Measurements from ENCODE around the gene INAFM2. TPM values are rescaled to one million over a fixed set of nuclear protein-coding genes. Genes with fewer than 3 reads are reported as not detected.

INAFM2 gene
- total RNA-seq, 2 experiments from 2014 or later = 3.3 to 4.4 TPM

- Histone ChIP-seq H3K9me2 (ENCODE audit: insufficient read depth, low read length) (no peaks in the 10 kb centered on the region), H3K9me3 (ENCODE audit: low read length) (no peaks in the 10 kb centered on the region), H2AFZ (ENCODE audit: low read length) (no peak overlapping the region), H3K4me3 (ENCODE audit: low read depth, low read length, poor library complexity, severe bottlenecking) (no peak overlapping the region), H3K79me2 (ENCODE audit: insufficient read depth, low read depth, low read length) (no peaks in the 10 kb centered on the region), H4K20me1 (ENCODE audit: insufficient read depth, low read length) (no peaks in the 10 kb centered on the region), H3K4me2 (ENCODE audit: low read length) (no peak overlapping the region), H3K36me3 (ENCODE audit: insufficient read depth, low read length) (no peaks in the 10 kb centered on the region), H3K4me1 (ENCODE audit: insufficient read depth, low read length, poor library complexity, severe bottlenecking) (peaks cover 8% of the 10 kb centered on the region), H3K27ac (ENCODE audit: low read depth, low read length, poor library complexity, severe bottlenecking) (no peak overlapping the region)
- ChIA-PET CTCF (ENCODE audit: unreplicated experiment) (no interaction called here), POLR2A (interaction anchor here (0.6 kb wide), 1 partner anchor 43 kb away, joined by 3 read pairs; no protein-coding TSS in a partner anchor)
- no peak for DNase-seq (ENCODE audit: low spot score)
- BruUV-seq (replicated peaks) = no TSS peak
- intact Hi-C loops (cut with micrococcal nuclease; ENCODE audit: unreplicated experiment) = no loop called here
- no peak for TF ChIP-seq EZH2phosphoT487 (IDR thresholded peaks at IDR 0.05; ENCODE audit: borderline replicate concordance, low read depth, low read length)
- TF ChIP-seq, protein P1, sequence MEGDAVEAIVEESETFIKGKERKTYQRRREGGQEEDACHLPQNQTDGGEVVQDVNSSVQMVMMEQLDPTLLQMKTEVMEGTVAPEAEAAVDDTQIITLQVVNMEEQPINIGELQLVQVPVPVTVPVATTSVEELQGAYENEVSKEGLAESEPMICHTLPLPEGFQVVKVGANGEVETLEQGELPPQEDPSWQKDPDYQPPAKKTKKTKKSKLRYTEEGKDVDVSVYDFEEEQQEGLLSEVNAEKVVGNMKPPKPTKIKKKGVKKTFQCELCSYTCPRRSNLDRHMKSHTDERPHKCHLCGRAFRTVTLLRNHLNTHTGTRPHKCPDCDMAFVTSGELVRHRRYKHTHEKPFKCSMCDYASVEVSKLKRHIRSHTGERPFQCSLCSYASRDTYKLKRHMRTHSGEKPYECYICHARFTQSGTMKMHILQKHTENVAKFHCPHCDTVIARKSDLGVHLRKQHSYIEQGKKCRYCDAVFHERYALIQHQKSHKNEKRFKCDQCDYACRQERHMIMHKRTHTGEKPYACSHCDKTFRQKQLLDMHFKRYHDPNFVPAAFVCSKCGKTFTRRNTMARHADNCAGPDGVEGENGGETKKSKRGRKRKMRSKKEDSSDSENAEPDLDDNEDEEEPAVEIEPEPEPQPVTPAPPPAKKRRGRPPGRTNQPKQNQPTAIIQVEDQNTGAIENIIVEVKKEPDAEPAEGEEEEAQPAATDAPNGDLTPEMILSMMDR (conservative IDR thresholded peaks at IDR 0.05; ENCODE audit: low read length) = no peak
Observed at GRCh38 chr15:40330368-40330836, 6.9 kb downstream of the INAFM2 start.

- Histone ChIP-seq H3K36me3 (ENCODE audit: insufficient read depth, low read length) (no peaks in the 10 kb centered on the region), H3K79me2 (ENCODE audit: insufficient read depth, low read depth, low read length) (no peaks in the 10 kb centered on the region), H3K4me1 (ENCODE audit: insufficient read depth, low read length, poor library complexity, severe bottlenecking) (peaks cover 8% of the 10 kb centered on the region), H3K4me2 (ENCODE audit: low read length) (no peak overlapping the region), H3K9me3 (ENCODE audit: low read length) (no peaks in the 10 kb centered on the region), H3K9me2 (ENCODE audit: insufficient read depth, low read length) (no peaks in the 10 kb centered on the region), H3K27ac (ENCODE audit: low read depth, low read length, poor library complexity, severe bottlenecking) (no peak overlapping the region), H3K4me3 (ENCODE audit: low read depth, low read length, poor library complexity, severe bottlenecking) (no peak overlapping the region), H4K20me1 (ENCODE audit: insufficient read depth, low read length) (no peaks in the 10 kb centered on the region), H2AFZ (ENCODE audit: low read length) (no peak overlapping the region)
- no TSS peak for BruUV-seq (replicated peaks)
- no peak for DNase-seq (ENCODE audit: low spot score)
- intact Hi-C loops (cut with micrococcal nuclease; ENCODE audit: unreplicated experiment) = no loop called here
- TF ChIP-seq EZH2phosphoT487 (IDR thresholded peaks at IDR 0.05; ENCODE audit: borderline replicate concordance, low read depth, low read length) = no peak
- TF ChIP-seq, protein P1 (conservative IDR thresholded peaks at IDR 0.05; ENCODE audit: low read length) = no peak
- POLR2A ChIA-PET = interaction anchor here (0.6 kb wide), 1 partner anchor 43 kb away, joined by 3 read pairs; no protein-coding TSS in a partner anchor
- CTCF ChIA-PET (ENCODE audit: unreplicated experiment) = no interaction called here
Observed at GRCh38 chr15:40331026-40331425, 7.5 kb downstream of the INAFM2 start.

GRCh38 chr15:40331637-40332036 is 8.1 kb downstream of the INAFM2 start:
- no peaks in the 10 kb centered on the region for H4K20me1 ChIP-seq (ENCODE audit: insufficient read depth, low read length)
- no peak overlapping the region for H2AFZ ChIP-seq (ENCODE audit: low read length)
- intact Hi-C loops (cut with micrococcal nuclease; ENCODE audit: unreplicated experiment) = no loop called here
- DNase-seq (ENCODE audit: low spot score) = no peak
- H3K9me2 ChIP-seq (ENCODE audit: insufficient read depth, low read length) = no peaks in the 10 kb centered on the region
- no peak overlapping the region for H3K27ac ChIP-seq (ENCODE audit: low read depth, low read length, poor library complexity, severe bottlenecking)
- no peak overlapping the region for H3K4me3 ChIP-seq (ENCODE audit: low read depth, low read length, poor library complexity, severe bottlenecking)
- no peaks in the 10 kb centered on the region for H3K79me2 ChIP-seq (ENCODE audit: insufficient read depth, low read depth, low read length)
- no peaks in the 10 kb centered on the region for H3K9me3 ChIP-seq (ENCODE audit: low read length)
- peaks cover 8% of the 10 kb centered on the region for H3K4me1 ChIP-seq (ENCODE audit: insufficient read depth, low read length, poor library complexity, severe bottlenecking)
- H3K4me2 ChIP-seq (ENCODE audit: low read length) = no peak overlapping the region
- POLR2A ChIA-PET = no interaction called here
- TF ChIP-seq EZH2phosphoT487 (IDR thresholded peaks at IDR 0.05; ENCODE audit: borderline replicate concordance, low read depth, low read length) = no peak
- TF ChIP-seq, protein P1 (conservative IDR thresholded peaks at IDR 0.05; ENCODE audit: low read length) = no peak
- no TSS peak for BruUV-seq (replicated peaks)
- CTCF ChIA-PET (ENCODE audit: unreplicated experiment) = no interaction called here
- no peaks in the 10 kb centered on the region for H3K36me3 ChIP-seq (ENCODE audit: insufficient read depth, low read length)

Measured in OCI-LY7 (cell line).